Sigmoid colon (tissue), 7 donors: Measurements from ENCODE around the gene TRIM40. TPM values are rescaled to one million over a fixed set of nuclear protein-coding genes. Genes with fewer than 3 reads are reported as not detected.
"Not testable (repeated sequence)": the region's sequence is repeated elsewhere in the genome, so short reads cannot be mapped to it uniquely, and the experiment has no call there.

Experiments used
- DNase-seq: peaks from one replicate; pipeline ENCODE4 v3.0.0-alpha.2; 2019
- H3K27ac ChIP-seq, 4 donors: fragments of 200-600 bp; sonication (generic); one replicate each; pipeline ENCODE4 v1.5.1; 2016 to 2019; ENCODE audit warnings: mild to moderate bottlenecking in 1 of 4
- H3K27me3 ChIP-seq, 3 donors: fragments of 200-600 bp; sonication (generic); one replicate each; pipeline ENCODE4 v1.5.1; 2019; ENCODE audit warnings: mild to moderate bottlenecking in 1 of 3
- H3K36me3 ChIP-seq, 4 donors: fragments of 200-600 bp; sonication (generic); one replicate each; pipeline ENCODE4 v1.5.1; 2016 to 2019
- H3K4me1 ChIP-seq, 4 donors: fragments of 200-600 bp; sonication (generic); one replicate each; pipeline ENCODE4 v1.5.1; 2017 to 2019
- H3K4me3 ChIP-seq, 4 donors: fragments of 200-600 bp; sonication (generic); one replicate each; pipeline ENCODE4 v1.5.1; 2017 to 2019; ENCODE audit warnings: mild to moderate bottlenecking in 2 of 4, moderate library complexity in 1 of 4
- H3K9me3 ChIP-seq, 4 donors: fragments of 200-600 bp in 3 of 4; sonication (generic) in 3 of 4; one replicate each; pipeline versions ENCODE4 v1.5.1 to v1.6.1; 2013 to 2019
- CTCF ChIP-seq, 4 experiments: fragments of 450-650 bp in 3 of 4; fragments of 200-600 bp in 1 of 4; IDR thresholded peaks; one replicate each; pipeline ENCODE4 v1.5.1; 2016 to 2019; ENCODE audit warnings: antibody characterized with exemption in 4 of 4, mild to moderate bottlenecking in 3 of 4, moderate library complexity in 2 of 4
- EP300 ChIP-seq, 4 donors: sonication (generic); formaldehyde crosslinking; IDR thresholded peaks; one replicate each; pipeline ENCODE4 v1.6.1; 2017; ENCODE audit warnings: antibody characterized with exemption in 4 of 4
- POLR2A ChIP-seq, 2 donors: fragments of 450-650 bp; IDR thresholded peaks; one replicate each; pipeline ENCODE4 v1.6.1; 2016; ENCODE audit warnings: antibody characterized with exemption in 2 of 2, mild to moderate bottlenecking in 2 of 2, moderate library complexity in 2 of 2
- POLR2AphosphoS5 ChIP-seq, 4 donors: sonication (generic); formaldehyde crosslinking; IDR thresholded peaks; one replicate each; pipeline ENCODE4 v1.6.1; 2017; ENCODE audit warnings: antibody characterized with exemption in 4 of 4
- WGBS, 2 donors: extraction: QIAGEN DNeasy Blood & Tissue Kit; methylation state at CpG; one replicate each; pipeline ENCODE4 v1.1.7; 2013; 5-methylcytosine and 5-hydroxymethylcytosine counted together
- intact Hi-C: fragments of 100-400 bp; cut with DNase I; formaldehyde crosslinking; loops from one replicate; pipeline ENCODE4 v1.15.1; 2023
- polyA plus RNA-seq, 3 donors: library from polyadenylated mRNA; stranded (reverse); fragments of 200-250 nt; gene quantifications; one replicate each; pipeline ENCODE4 v1.2.3, GENCODE V29; 2013
- total RNA-seq, 4 donors: library from RNA; depleted of rRNA; stranded (reverse); fragments of >200 nt; gene quantifications; one replicate each; pipeline ENCODE4 v1.1.0, GENCODE V29; 2016
- donor health status: healthy with polysubstance abuse.
- donor health status: Bipolar disorder and iron deficiency.
- donor health status: healthy.

Gene TRIM40
- total and polyA plus RNA-seq, 7 donors = 6.6 to 23.8 (median 18.9) TPM; not detected in 4

GRCh38 chr6:30130887-30131862 lies 4.8 kb upstream of the TRIM40 start:
- Histone ChIP-seq H3K27ac (no peak overlapping the region), H3K36me3 (no peaks in the 10 kb centered on the region), H3K4me1 (peaks cover 0 to 12% (median 10%) of the 10 kb centered on the region in 4 donors), H3K9me3 (no peaks in the 10 kb centered on the region), H3K4me3 (no peak overlapping the region), H3K27me3 (peaks cover 40 to 92% (median 42%) of the 10 kb centered on the region in 3 donors)
- TF ChIP-seq CTCF (IDR thresholded peaks at IDR 0.05) (peak; percentile 93 to 97 (median 96)), POLR2AphosphoS5 (IDR thresholded peaks at IDR 0.05) (no peak)
- peak; percentile 82 for DNase-seq
- 27 to 33% methylated on average over 16 of the region's 16 CpGs for WGBS, 2 donors
- intact Hi-C loops = loop anchor here (1.0 kb wide), 1 partner anchor 28 kb away; no protein-coding TSS in a partner anchor

- Histone ChIP-seq H3K27me3 (peaks cover 39 to 84% (median 40%) of the 10 kb centered on the region in 3 donors), H3K4me1 (peaks cover 0 to 12% (median 10%) of the 10 kb centered on the region in 4 donors)
- intact Hi-C loops = loop anchor here (1.0 kb wide), 1 partner anchor 29 kb away; no protein-coding TSS in a partner anchor
These were observed 3.9 kb upstream of the TRIM40 start for GRCh38 chr6:30131947-30132497.

GRCh38 chr6:30135147-30135546 lies 793 bp upstream of the TRIM40 start:
- Histone ChIP-seq H3K27ac (no peak overlapping the region), H3K9me3 (no peaks in the 10 kb centered on the region), H3K36me3 (no peaks in the 10 kb centered on the region), H3K4me1 (peaks cover 0 to 4% (median 0%) of the 10 kb centered on the region in 4 donors), H3K27me3 (peaks cover 8 to 59% (median 11%) of the 10 kb centered on the region in 3 donors), H3K4me3 (no peak overlapping the region)
- no peak for DNase-seq
- intact Hi-C loops = no loop called here
- TF ChIP-seq CTCF (IDR thresholded peaks at IDR 0.05) (no peak), POLR2A (IDR thresholded peaks at IDR 0.05) (no peak), EP300 (IDR thresholded peaks at IDR 0.05) (no peak), POLR2AphosphoS5 (IDR thresholded peaks at IDR 0.05) (no peak)
- WGBS, 2 donors = 86 to 89% methylated on average over 2 of the region's 2 CpGs

More at GRCh38 chr6:30131947-30132497, 3.9 kb upstream of the TRIM40 start:
- WGBS, 2 donors = 70 to 87% methylated on average over 2 of the region's 2 CpGs
- DNase-seq = no peak
- Histone ChIP-seq H3K9me3 (no peaks in the 10 kb centered on the region), H3K4me3 (no peak overlapping the region), H3K27ac (no peak overlapping the region), H3K36me3 (no peaks in the 10 kb centered on the region)
- TF ChIP-seq POLR2A (IDR thresholded peaks at IDR 0.05) = no peak
- TF ChIP-seq POLR2AphosphoS5 (IDR thresholded peaks at IDR 0.05) = no peak
- no peak for TF ChIP-seq CTCF (IDR thresholded peaks at IDR 0.05)
- no peak for TF ChIP-seq EP300 (IDR thresholded peaks at IDR 0.05)

GRCh38 chr6:30136570-30137286 lies 788 bp downstream of the TRIM40 start:
- TF ChIP-seq POLR2AphosphoS5 (IDR thresholded peaks at IDR 0.05) (no peak), CTCF (IDR thresholded peaks at IDR 0.05) (no peak), EP300 (IDR thresholded peaks at IDR 0.05) (no peak), POLR2A (IDR thresholded peaks at IDR 0.05) (no peak)
- Histone ChIP-seq H3K27ac (no peak overlapping the region), H3K4me3 (no peak overlapping the region), H3K9me3 (no peaks in the 10 kb centered on the region), H3K27me3 (peaks cover 0 to 45% (median 0%) of the 10 kb centered on the region in 3 donors), H3K36me3 (no peaks in the 10 kb centered on the region), H3K4me1 (no peaks in the 10 kb centered on the region)
- no peak for DNase-seq
- intact Hi-C loops = no loop called here
- WGBS, 2 donors = 68 to 76% methylated on average over 11 of the region's 11 CpGs

GRCh38 chr6:30140240-30140639 lies 4.3 kb downstream of the TRIM40 start:
- H3K4me1 ChIP-seq, intact Hi-C loops, H3K4me3 ChIP-seq, H3K9me3 ChIP-seq, H3K27ac ChIP-seq, H3K36me3 ChIP-seq, DNase-seq: not testable (repeated sequence)
- 86 to 90% methylated on average over 8 of the region's 8 CpGs for WGBS, 2 donors
- peaks cover 0 to 26% (median 0%) of the 10 kb centered on the region in 3 donors for H3K27me3 ChIP-seq
